Type B pancreatic cell (in vitro differentiated cells): ENCODE data around the gene LRFN2. TPM values are rescaled to one million over a fixed set of nuclear protein-coding genes. Genes with fewer than 3 reads are reported as not detected.

Source experiments
- DNase-seq: peaks from one replicate; pipeline ENCODE4 v3.0.0; 2021; ENCODE audit warnings: mixed read lengths; ENCODE audit not compliant: unreplicated experiment; ENCODE audit errors: extremely low spot score
- H3K27ac Mint-ChIP-seq: 2 replicates; pipeline ENCODE4 v1.8.0; 2021; ENCODE audit warnings: mild to moderate bottlenecking, mixed read lengths
- H3K27me3 Mint-ChIP-seq: 2 replicates; pipeline ENCODE4 v1.8.0; 2021; ENCODE audit warnings: mixed read lengths
- H3K36me3 Mint-ChIP-seq: 2 replicates; pipeline ENCODE4 v1.8.0; 2021; ENCODE audit warnings: mixed read lengths
- H3K4me1 Mint-ChIP-seq: one replicate; pipeline ENCODE4 v1.8.0; 2021; ENCODE audit warnings: mixed read lengths; ENCODE audit not compliant: unreplicated experiment
- H3K4me3 Mint-ChIP-seq: 2 replicates; pipeline ENCODE4 v1.8.0; 2021; ENCODE audit warnings: mild to moderate bottlenecking, mixed read lengths
- H3K9me3 Mint-ChIP-seq: 2 replicates; pipeline ENCODE4 v1.8.0; 2021; ENCODE audit warnings: mixed read lengths
- CTCF ChIP-seq: fragments of 200-600 bp; sonication (generic); conservative IDR thresholded peaks from 2 replicates; pipeline ENCODE4 v1.5.0; 2021; ENCODE audit warnings: antibody characterized with exemption, mild to moderate bottlenecking
- total RNA-seq: library from RNA; stranded (reverse); gene quantifications from 2 replicates; pipeline ENCODE4 v1.2.1, GENCODE V29; 2021; ENCODE audit warnings: low replicate concordance

LRFN2 gene
- total RNA-seq, 1 donor from 2014 or later, result 3.4 TPM

- DNase-seq, result no peak
- Mint-ChIP-seq H3K9me3 (no peaks in the 10 kb centered on the region), H3K27me3 (peaks cover 42% of the 10 kb centered on the region), H3K4me1 (peaks cover 4% of the 10 kb centered on the region), H3K27ac (no peak overlapping the region), H3K4me3 (no peak overlapping the region), H3K36me3 (no peaks in the 10 kb centered on the region)
- no peak for TF ChIP-seq CTCF
Observed at GRCh38 chr6:40490508-40490907, 96.7 kb downstream of the LRFN2 start.

- TF ChIP-seq CTCF, result no peak
- Mint-ChIP-seq H3K36me3 (no peaks in the 10 kb centered on the region), H3K4me1 (peaks cover 11% of the 10 kb centered on the region), H3K4me3 (no peak overlapping the region), H3K9me3 (no peaks in the 10 kb centered on the region), H3K27ac (no peak overlapping the region), H3K27me3 (peaks cover 46% of the 10 kb centered on the region)
- no peak for DNase-seq
Observed at GRCh38 chr6:40489798-40490197, 97.4 kb downstream of the LRFN2 start.

GRCh38 chr6:40486576-40486975, 100.6 kb downstream of the LRFN2 start:
- DNase-seq, result no peak

GRCh38 chr6:40485795-40486194, 101.4 kb downstream of the LRFN2 start:
- peaks cover 17% of the 10 kb centered on the region for H3K4me1 Mint-ChIP-seq
- H3K27ac Mint-ChIP-seq, result no peak overlapping the region
- no peak for DNase-seq
- H3K9me3 Mint-ChIP-seq, result no peaks in the 10 kb centered on the region
- H3K4me3 Mint-ChIP-seq, result no peak overlapping the region
- no peak for TF ChIP-seq CTCF
- H3K36me3 Mint-ChIP-seq, result no peaks in the 10 kb centered on the region
- H3K27me3 Mint-ChIP-seq, result peaks cover 41% of the 10 kb centered on the region

More at GRCh38 chr6:40486576-40486975, 100.6 kb downstream of the LRFN2 start:
- Mint-ChIP-seq H3K4me3 (no peak overlapping the region), H3K9me3 (no peaks in the 10 kb centered on the region), H3K27me3 (peaks cover 43% of the 10 kb centered on the region), H3K4me1 (peaks cover 17% of the 10 kb centered on the region), H3K36me3 (no peaks in the 10 kb centered on the region), H3K27ac (no peak overlapping the region)
- no peak for TF ChIP-seq CTCF

GRCh38 chr6:40485300-40485699, 101.9 kb downstream of the LRFN2 start:
- peaks cover 17% of the 10 kb centered on the region for H3K4me1 Mint-ChIP-seq
- no peaks in the 10 kb centered on the region for H3K9me3 Mint-ChIP-seq
- peaks cover 40% of the 10 kb centered on the region for H3K27me3 Mint-ChIP-seq
- TF ChIP-seq CTCF, result no peak
- no peak overlapping the region for H3K27ac Mint-ChIP-seq
- DNase-seq, result no peak
- no peak overlapping the region for H3K4me3 Mint-ChIP-seq
- no peaks in the 10 kb centered on the region for H3K36me3 Mint-ChIP-seq

- H3K27me3 Mint-ChIP-seq, result peaks cover 34% of the 10 kb centered on the region
- no peak overlapping the region for H3K4me3 Mint-ChIP-seq
- H3K36me3 Mint-ChIP-seq, result no peaks in the 10 kb centered on the region
- no peak overlapping the region for H3K27ac Mint-ChIP-seq
- peaks cover 17% of the 10 kb centered on the region for H3K4me1 Mint-ChIP-seq
- TF ChIP-seq CTCF, result no peak
- DNase-seq, result no peak
- H3K9me3 Mint-ChIP-seq, result no peaks in the 10 kb centered on the region
Observed at GRCh38 chr6:40484066-40484465, 103.1 kb downstream of the LRFN2 start.
